Right cardiac atrium (tissue), 5 donors: ENCODE results near the gene HOXB4. TPM values are rescaled to one million over a fixed set of nuclear protein-coding genes. Genes with fewer than 3 reads are reported as not detected.

ENCODE experiments used
- ATAC-seq, 2 donors: fragments of 200-7000 bp; cut with Tn5 transposase; one replicate each; pipeline versions ENCODE4 v1.8.0 to v1.9.1; 2020; ENCODE audit warnings: moderate library complexity in 2 of 2, mild to moderate bottlenecking in 1 of 2
- DNase-seq, 3 donors: peaks; one replicate each; pipeline ENCODE4 v3.0.0-alpha.2; 2020
- H3K27ac ChIP-seq: one replicate; pipeline ENCODE4 v1.5.1; 2013; ENCODE audit warnings: mild to moderate bottlenecking, low read length, control low read depth, moderate library complexity
- H3K27me3 ChIP-seq: one replicate; pipeline ENCODE4 v1.6.1; 2013; ENCODE audit not compliant: control insufficient read depth, insufficient read depth
- H3K4me1 ChIP-seq: one replicate; pipeline ENCODE4 v1.6.1; 2013; ENCODE audit warnings: low read length; ENCODE audit not compliant: control insufficient read depth, insufficient read depth
- H3K4me3 ChIP-seq: one replicate; pipeline ENCODE4 v1.5.1; 2013; ENCODE audit warnings: low read length, control low read depth
- H3K9me3 ChIP-seq: one replicate; pipeline ENCODE4 v1.6.1; 2013; ENCODE audit warnings: low read length; ENCODE audit not compliant: control insufficient read depth
- WGBS: extraction: QIAGEN DNeasy Blood & Tissue Kit; methylation state at CpG from one replicate; pipeline ENCODE4 v1.1.7; 2013; 5-methylcytosine and 5-hydroxymethylcytosine counted together
- intact Hi-C, 4 donors: fragments of 100-400 bp; cut with DNase I; formaldehyde crosslinking; loops; one replicate each; pipeline versions ENCODE4 v1.11.0 to v1.14.0; 2022 to 2023
- polyA plus RNA-seq: library from polyadenylated mRNA; stranded (reverse); fragments of 200-250 nt; gene quantifications from one replicate; pipeline ENCODE4 v1.2.3, GENCODE V29; 2013
- total RNA-seq, 4 donors: library from RNA; stranded (reverse); fragmentation: NEBNext Ultra II Directional; extraction: Animal tissue kit (Norgen Biotek cat#: 25700); gene quantifications; one replicate each; pipeline ENCODE4 v1.2.1, GENCODE V29; 2021
- donor health status: healthy with polysubstance abuse.
- donor health status: DM: no; HTN: yes; CAD: no.
- donor health status: DM: no; HTN: no; CAD: no.
- donor health status: DM: no; HTN: yes; CAD: no; lungs with severe emphysema.
- donor health status: DM: yes; HTN: yes; CAD: no.

The HOXB4 gene
- total and polyA plus RNA-seq, 5 donors, result 0.38 to 1.1 (median 0.61) TPM

GRCh38 chr17:48621410-48622392 is 43.6 kb upstream of the HOXB4 start:
- H3K4me1 ChIP-seq, result peaks cover 3% of the 10 kb centered on the region
- no peak overlapping the region for H3K27ac ChIP-seq
- DNase-seq (no peak), ATAC-seq (no peak)
- 17% methylated on average over 41 of the region's 41 CpGs for WGBS
- H3K9me3 ChIP-seq, result no peaks in the 10 kb centered on the region
- no peak overlapping the region for H3K4me3 ChIP-seq
- no peaks in the 10 kb centered on the region for H3K27me3 ChIP-seq
- intact Hi-C loops, result loop anchor here in 1 of 4 donors (10.0 kb wide), 1 partner anchor 477 kb away; no protein-coding TSS in a partner anchor

GRCh38 chr17:48620461-48621139 is 42.5 kb upstream of the HOXB4 start:
- ATAC-seq (no peak), DNase-seq (no peak)
- intact Hi-C loops, result loop anchor here in 1 of 4 donors (10.0 kb wide), 1 partner anchor 476 kb away; no protein-coding TSS in a partner anchor
- no peak overlapping the region for H3K27ac ChIP-seq
- H3K9me3 ChIP-seq, result no peaks in the 10 kb centered on the region
- peaks cover 3% of the 10 kb centered on the region for H3K4me1 ChIP-seq
- no peak overlapping the region for H3K4me3 ChIP-seq
- H3K27me3 ChIP-seq, result no peaks in the 10 kb centered on the region
- 27% methylated on average over 6 of the region's 6 CpGs for WGBS

GRCh38 chr17:48619826-48620449 is 41.8 kb upstream of the HOXB4 start:
- no peak overlapping the region for H3K4me3 ChIP-seq
- WGBS, result 20% methylated on average over 32 of the region's 32 CpGs
- ATAC-seq (no peak), DNase-seq (no peak)
- H3K9me3 ChIP-seq, result no peaks in the 10 kb centered on the region
- H3K27me3 ChIP-seq, result no peaks in the 10 kb centered on the region
- peaks cover under 1% of the 10 kb centered on the region for H3K4me1 ChIP-seq
- intact Hi-C loops, result loop anchor here in 3 of 4 donors (5.0 to 10.0 kb wide), 4 partner anchors 283 to 595 kb away; no protein-coding TSS in a partner anchor
- no peak overlapping the region for H3K27ac ChIP-seq

- H3K4me1 ChIP-seq, result no peaks in the 10 kb centered on the region
- DNase-seq (peak; percentile 85 to 94 (median 94)), ATAC-seq (peak; percentile 83 to 91)
- H3K27me3 ChIP-seq, result no peaks in the 10 kb centered on the region
- 3% methylated on average over 25 of the region's 25 CpGs for WGBS
- intact Hi-C loops, result loop anchor here in 3 of 4 donors (5.0 to 10.0 kb wide), 3 partner anchors 281 to 594 kb away; no protein-coding TSS in a partner anchor
- H3K9me3 ChIP-seq, result no peaks in the 10 kb centered on the region
- H3K27ac ChIP-seq, result no peak overlapping the region
- no peak overlapping the region for H3K4me3 ChIP-seq
These were observed 40.2 kb upstream of the HOXB4 start for GRCh38 chr17:48618256-48618896.

- Histone ChIP-seq H3K4me3 (no peak overlapping the region), H3K9me3 (no peaks in the 10 kb centered on the region), H3K4me1 (no peaks in the 10 kb centered on the region), H3K27me3 (no peaks in the 10 kb centered on the region), H3K27ac (no peak overlapping the region)
- no peak for ATAC-seq
- WGBS, result 6% methylated on average over 43 of the region's 43 CpGs
- DNase-seq, result no peak
- intact Hi-C loops, result loop anchor here in 3 of 4 donors (5.0 to 10.0 kb wide), 3 partner anchors 280 to 593 kb away; no protein-coding TSS in a partner anchor
These were observed 39.5 kb upstream of the HOXB4 start for GRCh38 chr17:48617471-48618255.

GRCh38 chr17:48616717-48617470 is 38.7 kb upstream of the HOXB4 start:
- DNase-seq (no peak), ATAC-seq (no peak)
- Histone ChIP-seq H3K9me3 (no peaks in the 10 kb centered on the region), H3K27ac (no peak overlapping the region), H3K27me3 (no peaks in the 10 kb centered on the region), H3K4me1 (no peaks in the 10 kb centered on the region), H3K4me3 (no peak overlapping the region)
- WGBS, result 17% methylated on average over 15 of the region's 15 CpGs
- intact Hi-C loops, result loop anchor here in 3 of 4 donors (5.0 to 10.0 kb wide), 3 partner anchors 280 to 592 kb away; no protein-coding TSS in a partner anchor

- ATAC-seq (no peak), DNase-seq (no peak)
- Histone ChIP-seq H3K9me3 (no peaks in the 10 kb centered on the region), H3K4me1 (no peaks in the 10 kb centered on the region), H3K4me3 (no peak overlapping the region), H3K27me3 (no peaks in the 10 kb centered on the region), H3K27ac (no peak overlapping the region)
- intact Hi-C loops, result loop anchor here in 3 of 4 donors (5.0 to 10.0 kb wide), 3 partner anchors 279 to 591 kb away; no protein-coding TSS in a partner anchor
- 18% methylated on average over 17 of the region's 17 CpGs for WGBS
These were observed 38.0 kb upstream of the HOXB4 start for GRCh38 chr17:48615963-48616716.

GRCh38 chr17:48615047-48615962 is 37.2 kb upstream of the HOXB4 start, which contains the start of gene HOXB8:
Gene HOXB8 (minus strand): TSS chr17:48615292. CDS start chr17:48614704, 588 bp downstream.
- Histone ChIP-seq H3K4me1 (no peaks in the 10 kb centered on the region), H3K27ac (no peak within 1 kb of the TSS), H3K4me3 (no peak within 1 kb of the TSS), H3K27me3 (no peaks in the 10 kb centered on the region), H3K9me3 (no peaks in the 10 kb centered on the region)
- DNase-seq (no peak), ATAC-seq (no peak)
- intact Hi-C loops, result loop anchor here in 3 of 4 donors (5.0 to 10.0 kb wide), 3 partner anchors 278 to 591 kb away; no protein-coding TSS in a partner anchor
- WGBS, result 10% methylated on average over 41 of the region's 41 CpGs
